ENCODE data around the gene CHD8.
"Not testable (repeated sequence)": the region's sequence is repeated elsewhere in the genome, so short reads cannot be mapped to it uniquely, and the experiment has no call there.

The CHD8 gene, protein sequence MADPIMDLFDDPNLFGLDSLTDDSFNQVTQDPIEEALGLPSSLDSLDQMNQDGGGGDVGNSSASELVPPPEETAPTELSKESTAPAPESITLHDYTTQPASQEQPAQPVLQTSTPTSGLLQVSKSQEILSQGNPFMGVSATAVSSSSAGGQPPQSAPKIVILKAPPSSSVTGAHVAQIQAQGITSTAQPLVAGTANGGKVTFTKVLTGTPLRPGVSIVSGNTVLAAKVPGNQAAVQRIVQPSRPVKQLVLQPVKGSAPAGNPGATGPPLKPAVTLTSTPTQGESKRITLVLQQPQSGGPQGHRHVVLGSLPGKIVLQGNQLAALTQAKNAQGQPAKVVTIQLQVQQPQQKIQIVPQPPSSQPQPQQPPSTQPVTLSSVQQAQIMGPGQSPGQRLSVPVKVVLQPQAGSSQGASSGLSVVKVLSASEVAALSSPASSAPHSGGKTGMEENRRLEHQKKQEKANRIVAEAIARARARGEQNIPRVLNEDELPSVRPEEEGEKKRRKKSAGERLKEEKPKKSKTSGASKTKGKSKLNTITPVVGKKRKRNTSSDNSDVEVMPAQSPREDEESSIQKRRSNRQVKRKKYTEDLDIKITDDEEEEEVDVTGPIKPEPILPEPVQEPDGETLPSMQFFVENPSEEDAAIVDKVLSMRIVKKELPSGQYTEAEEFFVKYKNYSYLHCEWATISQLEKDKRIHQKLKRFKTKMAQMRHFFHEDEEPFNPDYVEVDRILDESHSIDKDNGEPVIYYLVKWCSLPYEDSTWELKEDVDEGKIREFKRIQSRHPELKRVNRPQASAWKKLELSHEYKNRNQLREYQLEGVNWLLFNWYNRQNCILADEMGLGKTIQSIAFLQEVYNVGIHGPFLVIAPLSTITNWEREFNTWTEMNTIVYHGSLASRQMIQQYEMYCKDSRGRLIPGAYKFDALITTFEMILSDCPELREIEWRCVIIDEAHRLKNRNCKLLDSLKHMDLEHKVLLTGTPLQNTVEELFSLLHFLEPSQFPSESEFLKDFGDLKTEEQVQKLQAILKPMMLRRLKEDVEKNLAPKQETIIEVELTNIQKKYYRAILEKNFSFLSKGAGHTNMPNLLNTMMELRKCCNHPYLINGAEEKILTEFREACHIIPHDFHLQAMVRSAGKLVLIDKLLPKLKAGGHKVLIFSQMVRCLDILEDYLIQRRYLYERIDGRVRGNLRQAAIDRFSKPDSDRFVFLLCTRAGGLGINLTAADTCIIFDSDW (N-terminal part only)

GRCh38 chr14:21455912-21456667 is at the start of gene CHD8:
Gene CHD8, minus strand, starts transcription at chr14:21456123. Its CDS starts 24,480 bp downstream, at chr14:21431643.
- peak; percentile 100 for DNase-seq

- no peak for DNase-seq
These were observed 49.2 kb upstream of the CHD8 start for GRCh38 chr14:21505012-21505553.

GRCh38 chr14:21503376-21503775 is 47.5 kb upstream of the CHD8 start:
- no peak for DNase-seq

- no peak for DNase-seq
These were observed 45.6 kb upstream of the CHD8 start for GRCh38 chr14:21501568-21501967.

- DNase-seq, result no peak
These were observed 42.9 kb upstream of the CHD8 start for GRCh38 chr14:21498540-21499526.

GRCh38 chr14:21496453-21496852 is 40.5 kb upstream of the CHD8 start:
- no peak for DNase-seq

- no peak for DNase-seq
These were observed 39.2 kb upstream of the CHD8 start for GRCh38 chr14:21494902-21495762.

GRCh38 chr14:21486640-21487087 is 30.7 kb upstream of the CHD8 start:
- DNase-seq, result no peak

GRCh38 chr14:21476925-21477681 is 21.2 kb upstream of the CHD8 start, which contains the start of the genes RAB2B and TOX4:
Gene RAB2B, minus strand, starts transcription at chr14:21476959. Its CDS starts 87 bp downstream, at chr14:21476872.
Gene TOX4, plus strand, starts transcription at chr14:21477195. Its CDS starts 84 bp downstream, at chr14:21477279.
- peak; percentile 97 for DNase-seq

GRCh38 chr14:21476523-21476924 is 20.6 kb upstream of the CHD8 start:
- no peak for DNase-seq

- no peak for DNase-seq
These were observed 20.0 kb upstream of the CHD8 start for GRCh38 chr14:21475767-21476522.

DNA sequence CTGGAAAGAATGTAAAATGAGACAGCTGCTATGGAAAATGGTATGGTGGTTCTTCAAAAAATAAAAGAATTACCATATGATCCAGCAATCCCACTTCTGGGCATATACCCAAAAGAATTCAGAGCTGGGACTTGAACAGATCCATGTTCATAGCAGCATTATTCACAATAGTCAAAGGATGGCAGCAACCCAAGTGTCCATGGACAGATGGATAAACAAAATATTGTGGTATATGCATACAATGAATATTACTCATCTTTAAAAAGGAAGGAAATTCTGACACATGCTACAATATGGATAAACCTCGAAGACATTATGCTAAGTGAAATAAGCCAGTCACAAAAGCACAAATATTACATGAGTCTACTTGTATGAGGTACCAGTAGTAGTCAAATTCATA is 11.7 kb upstream of the CHD8 start:
- DNase-seq, result no peak

GRCh38 chr14:21455592-21455911 is 371 bp downstream of the CHD8 start:
- no peak for DNase-seq

- no peak for DNase-seq
These were observed 929 bp downstream of the CHD8 start for GRCh38 chr14:21454843-21455544.

- DNase-seq, result no peak
These were observed 6.1 kb downstream of the CHD8 start for GRCh38 chr14:21449899-21450216.

GRCh38 chr14:21442657-21443056 is 13.3 kb downstream of the CHD8 start:
- DNase-seq, result not testable (repeated sequence)

- no peak for DNase-seq
These were observed 15.1 kb downstream of the CHD8 start for GRCh38 chr14:21440859-21441258.

Data from CD4-positive, alpha-beta T cell treated with Interleukin-15 for 1 hour (primary cell).